Measurements from ENCODE around the gene DNAH9. TPM values are rescaled to one million over a fixed set of nuclear protein-coding genes. Genes with fewer than 3 reads are reported as not detected.

The DNAH9 gene
- total RNA-seq, 1 experiment from 2014 or later: 0.22 TPM

- no peaks in the 10 kb centered on the region for H3K4me1 ChIP-seq (ENCODE audit: insufficient read depth, low read length)
- no peaks in the 10 kb centered on the region for H3K27me3 Mint-ChIP-seq (ENCODE audit: low read depth)
- no peaks in the 10 kb centered on the region for H3K79me2 ChIP-seq (ENCODE audit: insufficient read depth, low read length)
- H3K79me1 ChIP-seq (ENCODE audit: insufficient read depth, low read depth, low read length, poor library complexity, severe bottlenecking): no peaks in the 10 kb centered on the region
- no peaks in the 10 kb centered on the region for H3K9me3 ChIP-seq (ENCODE audit: control insufficient read depth, low read depth, low read length)
- TF ChIP-seq, protein P1, sequence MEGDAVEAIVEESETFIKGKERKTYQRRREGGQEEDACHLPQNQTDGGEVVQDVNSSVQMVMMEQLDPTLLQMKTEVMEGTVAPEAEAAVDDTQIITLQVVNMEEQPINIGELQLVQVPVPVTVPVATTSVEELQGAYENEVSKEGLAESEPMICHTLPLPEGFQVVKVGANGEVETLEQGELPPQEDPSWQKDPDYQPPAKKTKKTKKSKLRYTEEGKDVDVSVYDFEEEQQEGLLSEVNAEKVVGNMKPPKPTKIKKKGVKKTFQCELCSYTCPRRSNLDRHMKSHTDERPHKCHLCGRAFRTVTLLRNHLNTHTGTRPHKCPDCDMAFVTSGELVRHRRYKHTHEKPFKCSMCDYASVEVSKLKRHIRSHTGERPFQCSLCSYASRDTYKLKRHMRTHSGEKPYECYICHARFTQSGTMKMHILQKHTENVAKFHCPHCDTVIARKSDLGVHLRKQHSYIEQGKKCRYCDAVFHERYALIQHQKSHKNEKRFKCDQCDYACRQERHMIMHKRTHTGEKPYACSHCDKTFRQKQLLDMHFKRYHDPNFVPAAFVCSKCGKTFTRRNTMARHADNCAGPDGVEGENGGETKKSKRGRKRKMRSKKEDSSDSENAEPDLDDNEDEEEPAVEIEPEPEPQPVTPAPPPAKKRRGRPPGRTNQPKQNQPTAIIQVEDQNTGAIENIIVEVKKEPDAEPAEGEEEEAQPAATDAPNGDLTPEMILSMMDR (conservative IDR thresholded peaks at IDR 0.05): no peak
- H2AK5ac ChIP-seq (ENCODE audit: insufficient read length, low read length): no peak overlapping the region
- H3K14ac ChIP-seq (ENCODE audit: insufficient read depth, low read length): no peak overlapping the region
- no peak overlapping the region for H3K27ac ChIP-seq (ENCODE audit: insufficient read length, low read depth, low read length)
- H2BK20ac ChIP-seq (ENCODE audit: low read depth, low read length, poor library complexity, severe bottlenecking): no peak overlapping the region
- H2BK15ac ChIP-seq (ENCODE audit: low read depth, low read length): no peak overlapping the region
- H4K20me1 ChIP-seq (ENCODE audit: control insufficient read depth, insufficient read depth, insufficient read length): no peaks in the 10 kb centered on the region
- no peak overlapping the region for H3T11ph ChIP-seq (ENCODE audit: low read length)
- H3K27me3 ChIP-seq (ENCODE audit: insufficient read depth, low read length): no peaks in the 10 kb centered on the region
- H4K8ac ChIP-seq (replicated peaks; ENCODE audit: insufficient read length, low read depth, low read length): no peak overlapping the region
- no peak overlapping the region for H2BK5ac ChIP-seq (ENCODE audit: insufficient read length, low read length)
- H3K27ac Mint-ChIP-seq: no peak overlapping the region
- H3K4me1 Mint-ChIP-seq: no peaks in the 10 kb centered on the region
- H2BK12ac ChIP-seq (ENCODE audit: insufficient read length, low read depth, low read length): no peak overlapping the region
- WGBS (ENCODE audit: extremely low coverage, insufficient read length, low lambda C conversion rate): no CpG with 5 or more reads among the region's 5 CpGs
- no peak overlapping the region for H4K91ac ChIP-seq (ENCODE audit: insufficient read length, low read depth, low read length)
- no peak overlapping the region for H2BK120ac ChIP-seq (ENCODE audit: low read depth, low read length, poor library complexity, severe bottlenecking)
- no peak overlapping the region for H3K4ac ChIP-seq (ENCODE audit: low read depth, low read length)
- H3K9ac ChIP-seq (ENCODE audit: extremely low read depth, insufficient read length, low read length): no peak overlapping the region
- no peak overlapping the region for H3K56ac ChIP-seq (ENCODE audit: insufficient read length, low read depth, low read length)
- DNase-seq: no peak
- H3K18ac ChIP-seq (ENCODE audit: insufficient read length, low read depth, low read length): no peak overlapping the region
- no peak overlapping the region for H3K4me3 Mint-ChIP-seq
- H3K36me3 Mint-ChIP-seq (ENCODE audit: insufficient read depth in 1 of 3, low read depth in 3 of 3): no peaks in the 10 kb centered on the region
- H4K5ac ChIP-seq (ENCODE audit: insufficient read length, low read depth, low read length): no peak overlapping the region
- H2AFZ ChIP-seq (ENCODE audit: low read length): no peak overlapping the region
- H3K23ac ChIP-seq (ENCODE audit: insufficient read length, low read depth, low read length): no peak overlapping the region
- no peak overlapping the region for H3K4me2 ChIP-seq (ENCODE audit: insufficient read depth, insufficient read length, low read length)
- H3K9me3 Mint-ChIP-seq: no peaks in the 10 kb centered on the region; a peak in 2 of 5 replicates
- no peaks in the 10 kb centered on the region for H3K23me2 ChIP-seq (ENCODE audit: insufficient read length, low read depth, low read length, poor library complexity, severe bottlenecking)
Measured at GRCh38 chr17:11917415-11917814, 319.1 kb downstream of the DNAH9 start.
